ENCODE measurements around the gene C12orf60.

DNA sequence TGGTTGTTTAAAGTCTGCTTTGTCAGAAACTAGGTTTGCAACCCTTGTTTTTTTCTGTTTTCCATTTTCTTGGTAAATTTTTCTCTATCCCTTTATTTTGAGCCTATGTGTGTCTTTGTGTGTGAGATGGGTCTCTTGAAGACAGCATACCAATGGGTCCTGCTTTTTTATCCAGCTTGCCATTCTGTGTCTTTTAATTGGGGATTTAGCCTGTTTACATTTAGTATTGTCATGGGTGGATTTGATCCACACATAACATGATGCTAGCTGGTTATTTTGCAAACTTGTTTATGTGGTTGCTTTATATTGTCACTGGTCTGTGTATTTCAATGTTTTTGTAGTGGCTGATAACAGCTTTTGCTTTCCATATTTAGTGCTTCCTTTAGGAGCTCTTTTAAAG, 57.0 kb downstream of the C12orf60 start:
- TF ChIP-seq, protein P1, sequence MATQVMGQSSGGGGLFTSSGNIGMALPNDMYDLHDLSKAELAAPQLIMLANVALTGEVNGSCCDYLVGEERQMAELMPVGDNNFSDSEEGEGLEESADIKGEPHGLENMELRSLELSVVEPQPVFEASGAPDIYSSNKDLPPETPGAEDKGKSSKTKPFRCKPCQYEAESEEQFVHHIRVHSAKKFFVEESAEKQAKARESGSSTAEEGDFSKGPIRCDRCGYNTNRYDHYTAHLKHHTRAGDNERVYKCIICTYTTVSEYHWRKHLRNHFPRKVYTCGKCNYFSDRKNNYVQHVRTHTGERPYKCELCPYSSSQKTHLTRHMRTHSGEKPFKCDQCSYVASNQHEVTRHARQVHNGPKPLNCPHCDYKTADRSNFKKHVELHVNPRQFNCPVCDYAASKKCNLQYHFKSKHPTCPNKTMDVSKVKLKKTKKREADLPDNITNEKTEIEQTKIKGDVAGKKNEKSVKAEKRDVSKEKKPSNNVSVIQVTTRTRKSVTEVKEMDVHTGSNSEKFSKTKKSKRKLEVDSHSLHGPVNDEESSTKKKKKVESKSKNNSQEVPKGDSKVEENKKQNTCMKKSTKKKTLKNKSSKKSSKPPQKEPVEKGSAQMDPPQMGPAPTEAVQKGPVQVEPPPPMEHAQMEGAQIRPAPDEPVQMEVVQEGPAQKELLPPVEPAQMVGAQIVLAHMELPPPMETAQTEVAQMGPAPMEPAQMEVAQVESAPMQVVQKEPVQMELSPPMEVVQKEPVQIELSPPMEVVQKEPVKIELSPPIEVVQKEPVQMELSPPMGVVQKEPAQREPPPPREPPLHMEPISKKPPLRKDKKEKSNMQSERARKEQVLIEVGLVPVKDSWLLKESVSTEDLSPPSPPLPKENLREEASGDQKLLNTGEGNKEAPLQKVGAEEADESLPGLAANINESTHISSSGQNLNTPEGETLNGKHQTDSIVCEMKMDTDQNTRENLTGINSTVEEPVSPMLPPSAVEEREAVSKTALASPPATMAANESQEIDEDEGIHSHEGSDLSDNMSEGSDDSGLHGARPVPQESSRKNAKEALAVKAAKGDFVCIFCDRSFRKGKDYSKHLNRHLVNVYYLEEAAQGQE (IDR thresholded peaks at IDR 0.05; ENCODE audit: insufficient read depth in 1 of 2, low read depth in 2 of 2, low read length in 2 of 2) = no peak
- no peak for TF ChIP-seq POLR2AphosphoS5 (IDR thresholded peaks at IDR 0.05; ENCODE audit: low read depth, low read length)

Measured in PFSK-1 (cell line).